ENCODE results near the gene C19orf47.

The C19orf47 gene

GRCh38 chr19:40321076-40321475, 27.1 kb downstream of the C19orf47 start:
- TF ChIP-seq EZH2phosphoT487 (conservative IDR thresholded peaks at IDR 0.05; ENCODE audit: low read length) (no peak), CTCF (IDR thresholded peaks at IDR 0.05; ENCODE audit: insufficient read depth, low read length, poor library complexity, severe bottlenecking) (no peak)
- Histone ChIP-seq H4K20me1 (ENCODE audit: low read depth, low read length) (no peaks in the 10 kb centered on the region), H3K9me3 (ENCODE audit: insufficient read depth, low read length) (no peaks in the 10 kb centered on the region), H3K36me3 (ENCODE audit: low read length) (no peaks in the 10 kb centered on the region), H3F3A (ENCODE audit: insufficient read depth) (no peaks in the 10 kb centered on the region), H3K4me2 (ENCODE audit: low read depth, low read length, poor library complexity, severe bottlenecking) (no peak overlapping the region), H3K9ac (ENCODE audit: low read length) (no peak overlapping the region), H3K4me3 (ENCODE audit: insufficient read depth, low read length, poor library complexity, severe bottlenecking) (no peak overlapping the region), H3K27ac (ENCODE audit: low read depth, low read length) (no peak overlapping the region), H3K27me3 (ENCODE audit: low read length) (no peaks in the 10 kb centered on the region), H3K9me2 (replicated peaks; ENCODE audit: insufficient read depth, low read length) (no peaks in the 10 kb centered on the region), H3K79me2 (ENCODE audit: insufficient read depth, low read length) (no peaks in the 10 kb centered on the region), H2AFZ (ENCODE audit: low read depth, low read length, severe bottlenecking) (no peak overlapping the region)

GRCh38 chr19:40320558-40320935, 27.6 kb downstream of the C19orf47 start:
- H3K9me3 ChIP-seq (ENCODE audit: insufficient read depth, low read length): no peaks in the 10 kb centered on the region
- TF ChIP-seq EZH2phosphoT487 (conservative IDR thresholded peaks at IDR 0.05; ENCODE audit: low read length) (no peak), CTCF (IDR thresholded peaks at IDR 0.05; ENCODE audit: insufficient read depth, low read length, poor library complexity, severe bottlenecking) (no peak)
- H3K9me2 ChIP-seq (replicated peaks; ENCODE audit: insufficient read depth, low read length): no peaks in the 10 kb centered on the region
- H3F3A ChIP-seq (ENCODE audit: insufficient read depth): no peaks in the 10 kb centered on the region
- H3K36me3 ChIP-seq (ENCODE audit: low read length): no peaks in the 10 kb centered on the region
- no peak overlapping the region for H3K4me3 ChIP-seq (ENCODE audit: insufficient read depth, low read length, poor library complexity, severe bottlenecking)
- no peak overlapping the region for H3K27ac ChIP-seq (ENCODE audit: low read depth, low read length)
- H3K79me2 ChIP-seq (ENCODE audit: insufficient read depth, low read length): no peaks in the 10 kb centered on the region
- H3K27me3 ChIP-seq (ENCODE audit: low read length): no peaks in the 10 kb centered on the region
- no peak overlapping the region for H3K4me2 ChIP-seq (ENCODE audit: low read depth, low read length, poor library complexity, severe bottlenecking)
- H4K20me1 ChIP-seq (ENCODE audit: low read depth, low read length): no peaks in the 10 kb centered on the region
- H3K9ac ChIP-seq (ENCODE audit: low read length): no peak overlapping the region
- no peak overlapping the region for H2AFZ ChIP-seq (ENCODE audit: low read depth, low read length, severe bottlenecking)

GRCh38 chr19:40317338-40317737, 30.9 kb downstream of the C19orf47 start:
- Histone ChIP-seq H3K27me3 (ENCODE audit: low read length) (no peaks in the 10 kb centered on the region), H3K4me2 (ENCODE audit: low read depth, low read length, poor library complexity, severe bottlenecking) (no peak overlapping the region), H3K9ac (ENCODE audit: low read length) (no peak overlapping the region), H4K20me1 (ENCODE audit: low read depth, low read length) (no peaks in the 10 kb centered on the region), H3K4me3 (ENCODE audit: insufficient read depth, low read length, poor library complexity, severe bottlenecking) (no peak overlapping the region), H3K27ac (ENCODE audit: low read depth, low read length) (no peak overlapping the region), H3K9me2 (replicated peaks; ENCODE audit: insufficient read depth, low read length) (no peaks in the 10 kb centered on the region), H3K79me2 (ENCODE audit: insufficient read depth, low read length) (no peaks in the 10 kb centered on the region), H3F3A (ENCODE audit: insufficient read depth) (no peaks in the 10 kb centered on the region), H3K36me3 (ENCODE audit: low read length) (no peaks in the 10 kb centered on the region), H2AFZ (ENCODE audit: low read depth, low read length, severe bottlenecking) (no peak overlapping the region), H3K9me3 (ENCODE audit: insufficient read depth, low read length) (no peaks in the 10 kb centered on the region)
- TF ChIP-seq EZH2phosphoT487 (conservative IDR thresholded peaks at IDR 0.05; ENCODE audit: low read length): no peak
- no peak for TF ChIP-seq CTCF (IDR thresholded peaks at IDR 0.05; ENCODE audit: insufficient read depth, low read length, poor library complexity, severe bottlenecking)

All from SU-DHL-6 (cell line).